Activated CD8-positive, alpha-beta memory T cell treated with anti-CD3 and anti-CD28 coated beads, Interleukin-2, amount 50 U/mL, for 48 hours (primary cell): Measurements from ENCODE around the gene LOXL3.
"Not testable (repeated sequence)": the region's sequence is repeated elsewhere in the genome, so short reads cannot be mapped to it uniquely, and the experiment has no call there.

Source experiments
- DNase-seq: peaks from one replicate; pipeline ENCODE4 v3.0.0-alpha.2; 2020

Gene LOXL3

DNA sequence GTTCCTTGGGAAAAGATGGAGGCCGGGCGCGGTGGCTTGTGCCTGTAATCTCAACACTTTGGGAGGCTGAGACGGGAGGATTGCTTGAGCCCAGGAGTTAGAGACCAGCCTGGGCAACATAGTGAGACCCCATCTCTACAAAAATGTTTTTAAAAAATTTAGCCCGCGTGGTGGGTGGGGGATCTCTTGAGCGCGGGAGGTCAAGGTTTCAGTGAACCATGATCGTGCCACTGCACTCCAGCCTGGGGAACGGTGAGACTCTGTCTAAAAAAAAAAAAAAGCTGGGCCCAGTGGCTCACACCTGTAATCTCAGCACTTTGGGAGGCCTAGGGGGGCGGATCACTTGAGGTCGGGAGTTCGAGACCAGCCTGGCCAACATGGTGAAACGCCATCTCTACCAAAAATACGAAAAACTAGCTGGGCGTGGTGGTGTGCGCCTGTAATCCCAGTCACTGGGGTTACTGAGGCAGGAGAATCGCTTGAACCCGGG lies 70.0 kb downstream of the LOXL3 start:
- DNase-seq, result not testable (repeated sequence)

DNA sequence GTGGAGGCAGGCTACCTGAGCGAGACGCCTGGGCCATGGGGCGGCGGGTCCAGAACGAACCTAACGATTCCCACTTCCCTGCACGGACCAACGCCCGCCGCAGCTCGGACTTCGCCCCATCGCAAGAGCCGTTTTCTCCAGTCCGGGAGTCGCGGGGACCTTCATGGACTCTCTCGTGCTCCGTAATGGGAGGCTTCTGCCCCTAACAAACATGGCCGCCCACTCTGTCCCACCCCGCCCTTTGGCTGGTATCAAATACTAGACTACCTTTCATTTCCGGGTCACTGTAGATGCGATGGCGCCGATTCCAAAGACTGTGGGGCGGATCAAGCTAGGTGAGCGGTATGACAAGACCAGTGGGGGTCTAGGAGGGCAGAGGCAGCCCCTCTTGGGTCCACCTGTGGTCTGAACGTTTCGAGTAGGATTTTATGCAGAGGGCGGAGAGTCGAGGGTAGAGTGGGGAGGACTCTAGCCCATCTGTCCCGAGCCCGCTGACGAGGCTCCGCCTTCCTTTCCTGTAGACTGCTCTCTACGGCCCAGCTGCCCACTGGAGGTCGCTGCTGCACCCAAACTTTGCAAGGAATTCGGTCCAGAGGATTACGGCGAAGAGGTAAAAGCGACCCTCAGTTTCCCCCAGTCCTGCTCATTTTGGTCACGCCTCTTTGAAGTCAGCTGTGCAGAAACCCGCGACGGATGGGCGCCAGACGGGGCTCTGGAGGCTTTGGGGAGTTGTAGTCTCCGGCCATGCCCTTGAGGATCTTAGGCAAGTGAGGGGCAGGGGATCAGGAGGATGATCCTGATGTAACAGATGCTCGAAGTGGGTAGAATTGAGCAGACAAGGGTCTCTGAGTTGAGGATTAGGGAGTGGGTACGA lies 70.7 kb downstream of the LOXL3 start, which contains the start of the genes CCDC142 and TTC31:
Gene CCDC142 (minus strand): TSS at position 198 of the 874 bp plus-strand sequence. CDS start 161 bp downstream, at position 37.
Gene TTC31 (plus strand): TSS at position 281 of the 874 bp plus-strand sequence. CDS start 15 bp downstream, at position 296.
- peak; percentile 91 for DNase-seq
